Measurements from ENCODE around the gene FHIT. TPM values are rescaled to one million over a fixed set of nuclear protein-coding genes. Genes with fewer than 3 reads are reported as not detected.

Gene FHIT
- total RNA-seq, 1 donor from 2014 or later: 5.7 TPM

- no peaks in the 10 kb centered on the region for H4K20me1 ChIP-seq (ENCODE audit: low read depth)
- peaks cover 3% of the 10 kb centered on the region for H3K4me1 Mint-ChIP-seq
- no peak overlapping the region for H3K27ac ChIP-seq
- no peak overlapping the region for H3K4me3 Mint-ChIP-seq
- no peak for DNase-seq (ENCODE audit: low spot score)
- no peaks in the 10 kb centered on the region for H3F3A ChIP-seq (ENCODE audit: low read depth)
- H3K4me2 ChIP-seq: no peak overlapping the region
- no peaks in the 10 kb centered on the region for H3K79me2 ChIP-seq (ENCODE audit: low read depth)
- no peaks in the 10 kb centered on the region for H3K36me3 Mint-ChIP-seq
- TF ChIP-seq EZH2 (IDR thresholded peaks at IDR 0.05): no peak
- TF ChIP-seq CTCF (IDR thresholded peaks at IDR 0.05): no peak
- TF ChIP-seq EZH2phosphoT487 (IDR thresholded peaks at IDR 0.05): no peak
- no peaks in the 10 kb centered on the region for H3K36me3 ChIP-seq
- H3K4me3 ChIP-seq: no peak overlapping the region
- peaks cover 2% of the 10 kb centered on the region for H3K27me3 Mint-ChIP-seq (ENCODE audit: insufficient read depth, low read depth)
- no peak overlapping the region for H2AFZ ChIP-seq (replicated peaks)
- peaks cover 3% of the 10 kb centered on the region for H3K9me3 Mint-ChIP-seq
- no peak overlapping the region for H3K9ac ChIP-seq
- H3K9me3 ChIP-seq (ENCODE audit: low read depth): no peaks in the 10 kb centered on the region
- H3K4me1 ChIP-seq: peaks cover 5% of the 10 kb centered on the region
- H3K27me3 ChIP-seq: no peaks in the 10 kb centered on the region
- no peak overlapping the region for H3K27ac Mint-ChIP-seq
Observed at GRCh38 chr3:60094392-60094947, 1156.8 kb downstream of the FHIT start.

GRCh38 chr3:60090548-60090947, 1160.7 kb downstream of the FHIT start:
- no peak for DNase-seq (ENCODE audit: low spot score)
- no peak overlapping the region for H3K4me2 ChIP-seq
- H3K27me3 ChIP-seq: no peaks in the 10 kb centered on the region
- H3K27me3 Mint-ChIP-seq (ENCODE audit: insufficient read depth, low read depth): peaks cover 5% of the 10 kb centered on the region
- no peak overlapping the region for H2AFZ ChIP-seq (replicated peaks)
- H3K36me3 ChIP-seq: no peaks in the 10 kb centered on the region
- TF ChIP-seq EZH2 (IDR thresholded peaks at IDR 0.05): no peak
- TF ChIP-seq CTCF (IDR thresholded peaks at IDR 0.05): no peak
- TF ChIP-seq EZH2phosphoT487 (IDR thresholded peaks at IDR 0.05): no peak
- no peaks in the 10 kb centered on the region for H4K20me1 ChIP-seq (ENCODE audit: low read depth)
- peaks cover 8% of the 10 kb centered on the region for H3K9me3 Mint-ChIP-seq
- no peaks in the 10 kb centered on the region for H3F3A ChIP-seq (ENCODE audit: low read depth)
- H3K9ac ChIP-seq: no peak overlapping the region
- H3K4me3 ChIP-seq: no peak overlapping the region
- H3K36me3 Mint-ChIP-seq: no peaks in the 10 kb centered on the region
- no peaks in the 10 kb centered on the region for H3K4me1 ChIP-seq
- H3K27ac Mint-ChIP-seq: no peak overlapping the region
- no peaks in the 10 kb centered on the region for H3K79me2 ChIP-seq (ENCODE audit: low read depth)
- no peak overlapping the region for H3K4me3 Mint-ChIP-seq
- peaks cover 9% of the 10 kb centered on the region for H3K4me1 Mint-ChIP-seq
- H3K27ac ChIP-seq: no peak overlapping the region
- H3K9me3 ChIP-seq (ENCODE audit: low read depth): no peaks in the 10 kb centered on the region

GRCh38 chr3:60086811-60087210, 1164.4 kb downstream of the FHIT start:
- Histone ChIP-seq H3K27ac (no peak overlapping the region), H3K79me2 (ENCODE audit: low read depth) (no peaks in the 10 kb centered on the region), H3K4me3 (no peak overlapping the region), H3K36me3 (no peaks in the 10 kb centered on the region), H4K20me1 (ENCODE audit: low read depth) (no peaks in the 10 kb centered on the region), H3K27me3 (no peaks in the 10 kb centered on the region), H3K4me2 (no peak overlapping the region), H3K9me3 (ENCODE audit: low read depth) (no peaks in the 10 kb centered on the region), H3K4me1 (no peaks in the 10 kb centered on the region), H3K9ac (no peak overlapping the region), H2AFZ (replicated peaks) (no peak overlapping the region), H3F3A (ENCODE audit: low read depth) (no peaks in the 10 kb centered on the region)
- Mint-ChIP-seq H3K4me1 (peaks cover 9% of the 10 kb centered on the region), H3K27me3 (ENCODE audit: insufficient read depth, low read depth) (peaks cover 2% of the 10 kb centered on the region), H3K27ac (no peak overlapping the region), H3K36me3 (no peaks in the 10 kb centered on the region), H3K9me3 (peaks cover 8% of the 10 kb centered on the region), H3K4me3 (no peak overlapping the region)
- no peak for DNase-seq (ENCODE audit: low spot score)
- TF ChIP-seq EZH2phosphoT487 (IDR thresholded peaks at IDR 0.05): no peak
- no peak for TF ChIP-seq EZH2 (IDR thresholded peaks at IDR 0.05)
- TF ChIP-seq CTCF (IDR thresholded peaks at IDR 0.05): no peak

All from neural progenitor cell (in vitro differentiated cells).